HCT116 (cell line): Measurements from ENCODE around the gene MYO16. TPM values are rescaled to one million over a fixed set of nuclear protein-coding genes. Genes with fewer than 3 reads are reported as not detected.

Experiments
- ATAC-seq: fragments of 200-7000 bp; cut with Tn5 transposase; 2 replicates; pipeline ENCODE4 v1.9.1; 2020; ENCODE audit warnings: mild to moderate bottlenecking, moderate library complexity
- BruUV-seq: library from RNA; stranded (reverse); fragments of 400-500 nt; replicated peaks from 2 replicates; lab custom pipeline; 2021; lab: Mats Ljungman, UMichigan
- CTCF ChIA-PET: fragments of 300-600 bp; sonication (Branson Sonifier 250); formaldehyde crosslinking; loops from one replicate; lab custom pipeline; 2021; ENCODE audit warnings: antibody characterized with exemption; lab: Charles Lee
- POLR2A ChIA-PET: fragments of 300-600, 350-600 bp; sonication (Branson Sonifier 250); formaldehyde crosslinking; loops from one replicate; lab custom pipeline; 2021; ENCODE audit warnings: antibody characterized with exemption; lab: Charles Lee
- RAD21 ChIA-PET, 2 experiments: fragments of 300-600 bp; sonication (Branson Sonifier 250); formaldehyde crosslinking; loops; one replicate each; lab custom pipeline; 2023; ENCODE audit warnings: low total read pairs in 2 of 2; ENCODE audit not compliant: uncharacterized antibody in 2 of 2, unreplicated experiment in 2 of 2, low non-redundant PET in 1 of 2; lab: Charles Lee
- DNase-seq: peaks from one replicate; pipeline ENCODE4 v3.0.0-alpha.2; 2010; ENCODE audit warnings: low read depth, low spot score
- H2AFZ ChIP-seq: fragments of 200-600 bp; shearing (Covaris generic), sonication (generic); 2 replicates; pipeline ENCODE4 v1.6.1; 2017; ENCODE audit warnings: low read depth, mixed run types, mixed read lengths, antibody characterized with exemption, low read length; ENCODE audit not compliant: poor library complexity, severe bottlenecking
- H3K27ac ChIP-seq: 2 replicates; pipeline ENCODE4 v1.5.1; 2012; ENCODE audit warnings: low read depth, low read length
- H3K27me3 ChIP-seq: fragments of 200-600 bp; sonication (generic); 2 replicates; pipeline ENCODE4 v1.6.1; 2016; ENCODE audit warnings: mixed run types, low read length, mixed read lengths; ENCODE audit not compliant: insufficient read depth
- H3K36me3 ChIP-seq, 2 experiments: fragments of 200-500 bp in 1 of 2; fragments of 200-600 bp in 1 of 2; sonication (Bioruptor generic) in 1 of 2; sonication (generic) in 1 of 2; 2 replicates each; pipeline versions ENCODE4 v1.5.1 to v1.6.1; 2014 to 2016; ENCODE audit warnings: low read length in 2 of 2, inconsistent platforms in 1 of 2, mixed read lengths in 1 of 2, mixed run types in 1 of 2; ENCODE audit not compliant: insufficient read depth in 2 of 2, control insufficient read depth in 1 of 2
- H3K4me1 ChIP-seq, 2 experiments: fragments of 200-600 bp in 1 of 2; sonication (generic) in 1 of 2; 2 replicates each; pipeline versions ENCODE4 v1.5.1 to v1.6.1; 2012 to 2017; ENCODE audit warnings: low read length in 2 of 2, inconsistent platforms in 1 of 2, mild to moderate bottlenecking in 1 of 2, mixed read lengths in 1 of 2, mixed run types in 1 of 2, moderate library complexity in 1 of 2; ENCODE audit not compliant: insufficient read depth in 2 of 2, control insufficient read depth in 1 of 2
- H3K4me2 ChIP-seq: fragments of 200-600 bp; sonication (generic); 2 replicates; pipeline ENCODE4 v1.6.1; 2017; ENCODE audit warnings: mixed run types, low read length, mixed read lengths
- H3K4me3 ChIP-seq, 2 experiments: fragments of 200-600 bp in 1 of 2; sonication (generic) in 1 of 2; replicated peaks in 1 of 2; 2 replicates each; pipeline ENCODE4 v1.5.1; 2011 to 2016; ENCODE audit warnings: low read length in 2 of 2, control low read depth in 1 of 2, low read depth in 1 of 2, mild to moderate bottlenecking in 1 of 2, mixed read lengths in 1 of 2, mixed run types in 1 of 2
- H3K79me2 ChIP-seq: fragments of 200-600 bp; sonication (generic); 2 replicates; pipeline ENCODE4 v1.6.1; 2017; ENCODE audit warnings: mild to moderate bottlenecking, mixed run types, low read length, moderate library complexity, mixed read lengths; ENCODE audit not compliant: insufficient read depth
- H3K9ac ChIP-seq: fragments of 200-600 bp; sonication (generic); 2 replicates; pipeline ENCODE4 v1.6.1; 2016; ENCODE audit warnings: low read length, mixed read lengths
- H3K9me2 ChIP-seq: fragments of 200-600 bp; sonication (generic), shearing (Covaris generic); 2 replicates; pipeline ENCODE4 v1.6.1; 2017; ENCODE audit warnings: mixed run types, mild to moderate bottlenecking, moderate library complexity; ENCODE audit not compliant: insufficient read depth
- H3K9me3 ChIP-seq, 2 experiments: fragments of 200-500 bp in 1 of 2; fragments of 200-600 bp in 1 of 2; sonication (Bioruptor generic) in 1 of 2; sonication (generic) in 1 of 2; 2 replicates each; pipeline ENCODE4 v1.6.1; 2014 to 2017; ENCODE audit warnings: low read length in 2 of 2, mixed read lengths in 2 of 2, inconsistent platforms in 1 of 2, low read depth in 1 of 2, mild to moderate bottlenecking in 1 of 2, mixed run types in 1 of 2, moderate library complexity in 1 of 2; ENCODE audit not compliant: control insufficient read depth in 1 of 2, insufficient read depth in 1 of 2
- H4K20me1 ChIP-seq: fragments of 200-600 bp; sonication (generic), shearing (Covaris generic); 2 replicates; pipeline ENCODE4 v1.6.1; 2017; ENCODE audit warnings: mixed run types, mild to moderate bottlenecking, moderate library complexity; ENCODE audit not compliant: insufficient read depth
- ATF3 ChIP-seq: IDR thresholded peaks from 2 replicates; pipeline ENCODE4 v1.6.1; 2012
- CBX3 ChIP-seq: IDR thresholded peaks from 2 replicates; pipeline ENCODE4 v1.6.1; 2012; ENCODE audit warnings: low read depth
- CEBPB ChIP-seq: IDR thresholded peaks from 2 replicates; pipeline ENCODE4 v1.6.1; 2012; ENCODE audit warnings: low read depth
- EGR1 ChIP-seq: IDR thresholded peaks from 2 replicates; pipeline ENCODE4 v1.6.1; 2012; ENCODE audit warnings: low read depth
- ELF1 ChIP-seq: IDR thresholded peaks from 2 replicates; pipeline ENCODE4 v1.6.1; 2012; ENCODE audit warnings: low read depth, borderline replicate concordance
- EZH2 ChIP-seq: fragments of 200-600 bp; sonication (generic); IDR thresholded peaks from 2 replicates; pipeline ENCODE4 v1.6.1; 2017; ENCODE audit warnings: antibody characterized with exemption, mixed run types
- FOSL1 ChIP-seq: IDR thresholded peaks from 2 replicates; pipeline ENCODE4 v1.6.1; 2012; ENCODE audit warnings: low read depth
- JUND ChIP-seq: IDR thresholded peaks from 2 replicates; pipeline ENCODE4 v1.6.1; 2012
- MAX ChIP-seq: IDR thresholded peaks from 2 replicates; pipeline ENCODE4 v1.6.1; 2012
- POLR2AphosphoS5 ChIP-seq: IDR thresholded peaks from 2 replicates; pipeline ENCODE4 v1.6.1; 2011; ENCODE audit warnings: mild to moderate bottlenecking, low read depth, low read length, moderate library complexity
- SIN3A ChIP-seq: IDR thresholded peaks from 2 replicates; pipeline ENCODE4 v1.6.1; 2012; ENCODE audit warnings: low read depth
- SP1 ChIP-seq: IDR thresholded peaks from 2 replicates; pipeline ENCODE4 v1.6.1; 2012; ENCODE audit warnings: low read depth
- SRF ChIP-seq: IDR thresholded peaks from 2 replicates; pipeline ENCODE4 v1.6.1; 2012; ENCODE audit warnings: low read depth
- YY1 ChIP-seq: IDR thresholded peaks from 2 replicates; pipeline ENCODE4 v1.6.1; 2011; ENCODE audit warnings: low read length, low read depth, moderate library complexity, mild to moderate bottlenecking; ENCODE audit not compliant: insufficient replicate concordance; ENCODE audit errors: extremely low read depth
- ZFX ChIP-seq: fragments of 450-650 bp; IDR thresholded peaks from 2 replicates; pipeline ENCODE4 v1.6.1; 2017
- intact Hi-C: fragments of 100-400 bp; cut with micrococcal nuclease; formaldehyde crosslinking; loops from 2 replicates; pipeline ENCODE4 v1.10.0; 2022
- total RNA-seq: library from RNA; stranded (reverse); gene quantifications from one replicate; pipeline ENCODE4 v1.2.1, GENCODE V29; 2021; ENCODE audit not compliant: unreplicated experiment
- TF ChIP-seq, protein P1 (sequence below), 3 experiments: fragments of 200-600 bp in 1 of 3; sonication (generic) in 1 of 3; IDR thresholded peaks in 2 of 3; conservative IDR thresholded peaks in 1 of 3; 2 replicates each; pipeline ENCODE4 v1.5.1; 2012 to 2017; ENCODE audit warnings: low read depth in 2 of 3, low read length in 2 of 3, antibody characterized with exemption in 1 of 3, borderline replicate concordance in 1 of 3, control low read depth in 1 of 3, mild to moderate bottlenecking in 1 of 3, mixed read lengths in 1 of 3, mixed run types in 1 of 3, moderate library complexity in 1 of 3; ENCODE audit not compliant: insufficient read depth in 1 of 3

The MYO16 gene
- total RNA-seq, 1 experiment from 2014 or later, result 0.07 TPM

DNA sequence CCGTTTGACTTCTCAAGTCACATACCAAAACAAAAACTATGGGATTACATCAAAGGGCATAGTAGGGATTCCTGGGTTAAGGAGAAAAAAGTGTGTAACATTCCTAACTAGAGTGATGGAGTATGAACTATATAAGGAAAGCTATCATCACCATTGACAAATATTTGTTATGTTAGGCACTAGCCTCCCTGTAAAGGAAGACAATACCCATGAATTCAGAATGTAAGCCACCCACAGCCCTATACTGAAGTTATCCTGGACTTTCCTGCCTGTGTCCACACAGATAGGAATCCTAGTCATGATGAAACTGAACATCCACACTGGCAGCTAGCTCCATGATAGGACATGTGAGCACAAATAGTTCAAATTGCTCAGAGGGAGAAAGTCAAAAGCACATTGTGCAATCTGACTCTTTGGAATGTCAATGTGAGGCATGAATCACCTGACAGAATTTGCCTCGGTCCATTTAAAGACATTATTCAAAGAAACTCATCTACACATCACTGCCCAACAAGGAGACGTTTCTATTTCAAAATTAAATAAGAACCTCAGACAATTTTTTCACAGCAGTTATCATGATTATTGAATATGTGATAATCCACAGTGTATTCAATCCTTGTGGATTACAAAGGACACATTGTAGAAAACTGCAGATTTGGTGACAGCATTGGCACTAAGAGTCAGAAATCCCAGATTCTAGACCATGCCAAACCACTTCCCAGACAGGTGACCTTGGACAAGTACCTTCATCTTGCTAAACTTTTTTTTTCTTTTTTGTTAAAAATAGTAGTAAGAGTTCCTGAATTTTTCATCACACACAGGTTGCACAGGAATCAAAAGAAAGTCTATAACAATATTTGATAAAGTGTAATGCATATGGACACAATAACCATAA, 627.7 kb downstream of the MYO16 start:
- intact Hi-C loops, result loop anchor here (5.0 kb wide), 1 partner anchor 110 kb away; no protein-coding TSS in a partner anchor
- no peaks in the 10 kb centered on the region for H3K27me3 ChIP-seq
- peak overlapping the region in 1 of 2 experiments; percentile 18; a peak in 1 of 4 replicates for H3K4me3 ChIP-seq
- H3K9me2 ChIP-seq, result no peaks in the 10 kb centered on the region
- peaks cover 32 to 94% of the 10 kb centered on the region in 2 experiments for H3K4me1 ChIP-seq
- CTCF ChIA-PET, result no interaction called here
- DNase-seq, result peak; percentile 78
- peak overlapping the region; percentile 76 for H3K4me2 ChIP-seq
- RAD21 ChIA-PET, result no interaction called here
- POLR2A ChIA-PET, result interaction anchor here (1.0 kb wide), 1 partner anchor 7 kb away, joined by 4 read pairs; no protein-coding TSS in a partner anchor
- TF ChIP-seq POLR2AphosphoS5 (peak; percentile 53; the same call in 1 of the 2 replicates), YY1 (no peak), SRF (peak; percentile 53), EGR1 (peak; percentile 25; the same call in 1 of the 2 replicates), ATF3 (0 out of 2 replicates have a peak, but pooled peaks have one; percentile 32), FOSL1 (peak; percentile 45; the same call in 1 of the 2 replicates), SP1 (peak; percentile 71), CEBPB (peak; percentile 98), JUND (peak; percentile 66), CBX3 (peak; percentile 51; the same call in 1 of the 2 replicates), EZH2 (no peak), ELF1 (no peak), MAX (peak; percentile 84), SIN3A (peak; percentile 92), ZFX (no peak)
- TF ChIP-seq, protein P1, sequence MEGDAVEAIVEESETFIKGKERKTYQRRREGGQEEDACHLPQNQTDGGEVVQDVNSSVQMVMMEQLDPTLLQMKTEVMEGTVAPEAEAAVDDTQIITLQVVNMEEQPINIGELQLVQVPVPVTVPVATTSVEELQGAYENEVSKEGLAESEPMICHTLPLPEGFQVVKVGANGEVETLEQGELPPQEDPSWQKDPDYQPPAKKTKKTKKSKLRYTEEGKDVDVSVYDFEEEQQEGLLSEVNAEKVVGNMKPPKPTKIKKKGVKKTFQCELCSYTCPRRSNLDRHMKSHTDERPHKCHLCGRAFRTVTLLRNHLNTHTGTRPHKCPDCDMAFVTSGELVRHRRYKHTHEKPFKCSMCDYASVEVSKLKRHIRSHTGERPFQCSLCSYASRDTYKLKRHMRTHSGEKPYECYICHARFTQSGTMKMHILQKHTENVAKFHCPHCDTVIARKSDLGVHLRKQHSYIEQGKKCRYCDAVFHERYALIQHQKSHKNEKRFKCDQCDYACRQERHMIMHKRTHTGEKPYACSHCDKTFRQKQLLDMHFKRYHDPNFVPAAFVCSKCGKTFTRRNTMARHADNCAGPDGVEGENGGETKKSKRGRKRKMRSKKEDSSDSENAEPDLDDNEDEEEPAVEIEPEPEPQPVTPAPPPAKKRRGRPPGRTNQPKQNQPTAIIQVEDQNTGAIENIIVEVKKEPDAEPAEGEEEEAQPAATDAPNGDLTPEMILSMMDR (IDR thresholded peaks at IDR 0.05 in 2 of 3, conservative IDR thresholded peaks at IDR 0.05 in 1 of 3; ENCODE audit: borderline replicate concordance in 1 of 3, insufficient read depth in 1 of 3, low read depth in 2 of 3, low read length in 2 of 3), result no peak
- 0 out of 4 replicates have a peak, but pooled peaks cover 0 to 5% of the 10 kb centered on the region in 2 experiments for H3K36me3 ChIP-seq
- H3K27ac ChIP-seq, result peak overlapping the region; percentile 59; the same call in 1 of the 2 replicates
- peak; percentile 75 for ATAC-seq
- H4K20me1 ChIP-seq, result no peaks in the 10 kb centered on the region
- no TSS peak for BruUV-seq
- peaks cover 32% of the 10 kb centered on the region; the same call in 1 of the 2 replicates for H3K79me2 ChIP-seq
- H3K9ac ChIP-seq, result peak overlapping the region; percentile 40
- no peaks in the 10 kb centered on the region for H3K9me3 ChIP-seq
- no peak overlapping the region for H2AFZ ChIP-seq
